Liver (tissue), 9 donors: Measurements from ENCODE around the gene ZDHHC22. TPM values are rescaled to one million over a fixed set of nuclear protein-coding genes. Genes with fewer than 3 reads are reported as not detected.

ENCODE experiments used
- DNase-seq: peaks from one replicate; pipeline ENCODE4 v3.0.0-alpha.2; 2017; ENCODE audit warnings: low spot score
- H3K27ac ChIP-seq, 2 donors: one replicate each; pipeline ENCODE4 v1.7.0; 2013; ENCODE audit warnings: inconsistent platforms in 2 of 2, low read length in 2 of 2, control low read depth in 1 of 2, low read depth in 1 of 2, mild to moderate bottlenecking in 1 of 2
- H3K27me3 ChIP-seq, 4 donors: one replicate each; pipeline versions ENCODE4 v1.6.1 to v1.7.0; 2013; ENCODE audit warnings: low read length in 3 of 4, inconsistent platforms in 1 of 4, mild to moderate bottlenecking in 1 of 4, moderate library complexity in 1 of 4; ENCODE audit not compliant: control insufficient read depth in 4 of 4, insufficient read depth in 4 of 4
- H3K36me3 ChIP-seq, 4 donors: one replicate each; pipeline versions ENCODE4 v1.6.1 to v1.7.0; 2013; ENCODE audit warnings: low read length in 3 of 4, mild to moderate bottlenecking in 3 of 4, low read depth in 1 of 4, moderate library complexity in 1 of 4; ENCODE audit not compliant: control insufficient read depth in 4 of 4, insufficient read depth in 3 of 4
- H3K4me1 ChIP-seq, 4 donors: one replicate each; pipeline versions ENCODE4 v1.6.1 to v1.7.0; 2013; ENCODE audit warnings: low read length in 3 of 4, mild to moderate bottlenecking in 3 of 4, moderate library complexity in 1 of 4; ENCODE audit not compliant: control insufficient read depth in 4 of 4, insufficient read depth in 4 of 4
- H3K4me3 ChIP-seq, 3 donors: one replicate each; pipeline versions ENCODE4 v1.6.1 to v1.7.0; 2013; ENCODE audit warnings: low read length in 3 of 3, control low read depth in 1 of 3, low read depth in 1 of 3, mild to moderate bottlenecking in 1 of 3
- H3K9ac ChIP-seq, 2 donors: one replicate each; pipeline ENCODE4 v1.7.0; 2013; ENCODE audit warnings: low read length in 2 of 2, mild to moderate bottlenecking in 2 of 2, moderate library complexity in 2 of 2, control low read depth in 1 of 2, low read depth in 1 of 2
- H3K9me3 ChIP-seq, 4 donors: one replicate each; pipeline versions ENCODE4 v1.6.1 to v1.7.0; 2013; ENCODE audit warnings: low read length in 3 of 4; ENCODE audit not compliant: control insufficient read depth in 4 of 4
- EGR1 ChIP-seq, 2 donors: IDR thresholded peaks; 2 replicates each; pipeline ENCODE4 v1.6.1; 2016 to 2018; ENCODE audit warnings: antibody characterized with exemption in 2 of 2, low read depth in 2 of 2
- FOXA1 ChIP-seq: IDR thresholded peaks from 2 replicates; pipeline ENCODE4 v1.6.1; 2016; ENCODE audit warnings: antibody characterized with exemption
- FOXA2 ChIP-seq: IDR thresholded peaks from 2 replicates; pipeline ENCODE4 v1.6.1; 2016; ENCODE audit warnings: antibody characterized with exemption
- GABPA ChIP-seq, 2 donors: IDR thresholded peaks in 1 of 2; conservative IDR thresholded peaks in 1 of 2; 2 replicates each; pipeline ENCODE4 v1.6.1; 2016; ENCODE audit warnings: antibody characterized with exemption in 2 of 2, mild to moderate bottlenecking in 1 of 2, moderate library complexity in 1 of 2
- HNF4A ChIP-seq, 2 donors: conservative IDR thresholded peaks; 2 replicates each; pipeline ENCODE4 v1.6.1; 2016; ENCODE audit warnings: antibody characterized with exemption in 2 of 2, mild to moderate bottlenecking in 2 of 2
- HNF4G ChIP-seq: IDR thresholded peaks from 2 replicates; pipeline ENCODE4 v1.6.1; 2016; ENCODE audit warnings: antibody characterized with exemption
- JUND ChIP-seq, 2 donors: IDR thresholded peaks; 2 replicates each; pipeline ENCODE4 v1.6.1; 2016; ENCODE audit warnings: antibody characterized with exemption in 2 of 2
- RAD21 ChIP-seq, 2 donors: IDR thresholded peaks; 2 replicates each; pipeline ENCODE4 v1.6.1; 2016; ENCODE audit warnings: antibody characterized with exemption in 2 of 2, mild to moderate bottlenecking in 2 of 2
- RXRA ChIP-seq, 2 donors: IDR thresholded peaks; 2 replicates each; pipeline ENCODE4 v1.6.1; 2017 to 2018; ENCODE audit warnings: antibody characterized with exemption in 2 of 2, mild to moderate bottlenecking in 1 of 2
- SP1 ChIP-seq: IDR thresholded peaks from 2 replicates; pipeline ENCODE4 v1.6.1; 2018; ENCODE audit warnings: antibody characterized with exemption, mild to moderate bottlenecking
- TAF1 ChIP-seq: conservative IDR thresholded peaks from 2 replicates; pipeline ENCODE4 v1.6.1; 2016; ENCODE audit warnings: antibody characterized with exemption, mild to moderate bottlenecking
- YY1 ChIP-seq: IDR thresholded peaks from 2 replicates; pipeline ENCODE4 v1.6.1; 2016; ENCODE audit warnings: antibody characterized with exemption, mild to moderate bottlenecking
- WGBS: extraction: QIAGEN DNeasy Blood & Tissue Kit; methylation state at CpG from one replicate; pipeline ENCODE4 v1.1.7; 2013; 5-methylcytosine and 5-hydroxymethylcytosine counted together
- polyA plus RNA-seq, 2 donors: library from polyadenylated mRNA; stranded (reverse) in 1 of 2; unstranded in 1 of 2; fragments of 200-250 nt in 1 of 2; fragments of >200 nt in 1 of 2; fragmentation: Nextera tagmentation in 1 of 2; extraction: Ambion mirVana in 1 of 2; gene quantifications; one replicate each; pipeline versions ENCODE4 v1.2.1 to v1.2.3, GENCODE V29; 2013 to 2015
- total RNA-seq, 2 donors: library from RNA; depleted of rRNA; stranded (reverse); fragments of >200 nt; gene quantifications; one replicate each; pipeline ENCODE4 v1.2.3, GENCODE V29; 2014
- TF ChIP-seq, protein P1 (sequence below): IDR thresholded peaks from 2 replicates; pipeline ENCODE4 v1.6.1; 2016; ENCODE audit warnings: antibody characterized with exemption
- TF ChIP-seq, protein P2 (sequence below): IDR thresholded peaks from 2 replicates; pipeline ENCODE4 v1.6.1; 2016; ENCODE audit warnings: antibody characterized with exemption
- TF ChIP-seq, protein P3 (sequence below): IDR thresholded peaks from 2 replicates; pipeline ENCODE4 v1.6.1; 2016; ENCODE audit warnings: antibody characterized with exemption
- TF ChIP-seq, protein P4 (sequence below): fragments of 150-350 bp; IDR thresholded peaks from 2 replicates; pipeline ENCODE4 v1.5.1; 2017; ENCODE audit warnings: improper control_type of control experiment, low read depth, low read length; ENCODE audit not compliant: missing input control
- donor health status: healthy.
- donor health status: healthy.
- donor health status: healthy.
- donor health status: healthy.
- donor health status: healthy.

ZDHHC22 gene
- total and polyA plus RNA-seq, 4 donors = not detected

DNA sequence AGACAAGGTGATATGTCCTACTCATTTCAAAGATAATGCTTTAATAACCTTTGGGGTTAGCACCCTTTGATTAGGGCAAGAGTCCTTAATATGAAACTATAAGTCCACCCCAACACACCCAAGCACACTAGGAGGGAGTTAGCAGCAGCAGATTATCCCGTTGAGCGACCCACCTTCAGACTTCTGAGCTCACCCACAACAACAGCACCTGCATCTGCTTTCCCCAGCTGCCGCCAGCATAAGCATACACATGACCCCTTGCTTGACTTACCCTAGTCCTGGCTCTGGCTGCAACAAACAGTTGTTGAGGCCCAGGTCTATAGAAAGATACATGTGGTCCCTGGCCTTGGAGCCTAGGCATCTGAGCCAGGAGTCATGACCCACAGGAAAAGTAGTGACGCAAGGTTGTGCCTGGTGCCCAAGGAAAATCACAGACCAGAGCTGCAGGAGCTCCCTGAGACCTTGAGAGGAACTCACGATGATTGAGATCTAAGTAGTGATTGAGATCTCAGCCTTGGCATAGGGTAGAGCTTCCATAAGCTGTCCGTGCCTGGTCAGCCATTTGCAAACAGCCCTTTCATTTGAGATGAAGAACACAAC is 19.0 kb downstream of the ZDHHC22 start (continued):
- TF ChIP-seq, protein P1, sequence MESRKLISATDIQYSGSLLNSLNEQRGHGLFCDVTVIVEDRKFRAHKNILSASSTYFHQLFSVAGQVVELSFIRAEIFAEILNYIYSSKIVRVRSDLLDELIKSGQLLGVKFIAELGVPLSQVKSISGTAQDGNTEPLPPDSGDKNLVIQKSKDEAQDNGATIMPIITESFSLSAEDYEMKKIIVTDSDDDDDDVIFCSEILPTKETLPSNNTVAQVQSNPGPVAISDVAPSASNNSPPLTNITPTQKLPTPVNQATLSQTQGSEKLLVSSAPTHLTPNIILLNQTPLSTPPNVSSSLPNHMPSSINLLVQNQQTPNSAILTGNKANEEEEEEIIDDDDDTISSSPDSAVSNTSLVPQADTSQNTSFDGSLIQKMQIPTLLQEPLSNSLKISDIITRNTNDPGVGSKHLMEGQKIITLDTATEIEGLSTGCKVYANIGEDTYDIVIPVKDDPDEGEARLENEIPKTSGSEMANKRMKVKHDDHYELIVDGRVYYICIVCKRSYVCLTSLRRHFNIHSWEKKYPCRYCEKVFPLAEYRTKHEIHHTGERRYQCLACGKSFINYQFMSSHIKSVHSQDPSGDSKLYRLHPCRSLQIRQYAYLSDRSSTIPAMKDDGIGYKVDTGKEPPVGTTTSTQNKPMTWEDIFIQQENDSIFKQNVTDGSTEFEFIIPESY = no peak

DNA sequence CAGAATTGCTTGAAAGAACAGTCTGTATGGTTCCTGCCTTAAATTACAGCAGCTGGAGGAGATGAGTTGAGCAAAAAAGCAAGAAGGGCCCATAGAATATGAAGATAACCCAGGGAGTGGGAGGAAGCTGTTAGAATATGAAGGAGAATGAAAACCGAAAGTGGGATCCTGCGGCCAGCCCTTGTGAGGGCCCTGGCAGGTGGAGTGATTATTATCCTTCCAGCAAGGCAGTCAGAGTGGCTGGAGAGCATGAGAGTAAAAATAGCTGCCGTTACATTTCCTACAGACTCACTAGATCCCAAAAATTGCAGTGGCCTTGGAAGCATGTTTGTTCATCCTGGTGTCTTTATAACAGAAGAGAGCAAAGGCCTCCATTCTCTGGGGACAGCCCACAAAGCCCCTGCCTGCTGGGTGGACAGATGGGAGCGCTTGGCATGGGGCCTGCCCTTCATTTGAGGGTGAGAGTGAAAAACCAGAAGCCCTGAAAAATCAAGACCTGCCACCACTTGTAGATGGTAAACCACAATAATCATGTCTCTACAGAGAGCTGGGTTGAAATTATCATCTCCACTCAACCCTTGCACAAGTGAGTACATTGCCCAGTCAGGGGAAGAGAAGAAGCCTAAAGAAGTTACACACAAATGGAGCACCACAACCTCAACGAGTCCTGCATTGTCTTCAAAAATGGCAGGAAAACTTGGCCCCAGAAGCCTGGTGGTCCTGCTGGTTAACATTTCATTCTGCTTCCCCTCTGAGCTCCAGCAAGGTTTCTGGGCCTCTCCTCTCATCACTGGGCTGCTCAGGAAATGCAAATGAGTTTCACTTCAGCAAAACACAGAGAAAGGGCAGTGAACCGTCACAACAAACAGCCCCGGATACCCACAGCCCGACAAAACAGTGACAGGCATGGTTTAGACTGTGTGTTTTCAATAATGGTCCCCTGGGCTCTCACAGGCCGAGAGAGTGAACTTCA is 20.5 kb downstream of the ZDHHC22 start:
- DNase-seq = no peak
- Histone ChIP-seq H3K9me3 (no peaks in the 10 kb centered on the region), H3K27me3 (no peaks in the 10 kb centered on the region), H3K4me1 (peaks cover 3 to 30% (median 19%) of the 10 kb centered on the region in 4 donors), H3K36me3 (peaks cover 2 to 14% (median 7%) of the 10 kb centered on the region in 4 donors), H3K4me3 (no peak overlapping the region), H3K9ac (no peak overlapping the region), H3K27ac (peak overlapping the region in 1 of 2 donors; percentile 39)
- TF ChIP-seq GABPA (IDR thresholded peaks at IDR 0.05 in 1 of 2, conservative IDR thresholded peaks at IDR 0.05 in 1 of 2) = no peak
- no peak for TF ChIP-seq FOXA1
- TF ChIP-seq HNF4A (conservative IDR thresholded peaks at IDR 0.05) = no peak
- TF ChIP-seq, protein P1 = no peak
- no peak for TF ChIP-seq HNF4G
- TF ChIP-seq YY1 = no peak
- TF ChIP-seq, protein P2, sequence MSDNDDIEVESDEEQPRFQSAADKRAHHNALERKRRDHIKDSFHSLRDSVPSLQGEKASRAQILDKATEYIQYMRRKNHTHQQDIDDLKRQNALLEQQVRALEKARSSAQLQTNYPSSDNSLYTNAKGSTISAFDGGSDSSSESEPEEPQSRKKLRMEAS = no peak
- TF ChIP-seq RXRA (IDR thresholded peaks at IDR 0.05) = no peak
- WGBS = 67% methylated on average over 9 of the region's 9 CpGs

DNA sequence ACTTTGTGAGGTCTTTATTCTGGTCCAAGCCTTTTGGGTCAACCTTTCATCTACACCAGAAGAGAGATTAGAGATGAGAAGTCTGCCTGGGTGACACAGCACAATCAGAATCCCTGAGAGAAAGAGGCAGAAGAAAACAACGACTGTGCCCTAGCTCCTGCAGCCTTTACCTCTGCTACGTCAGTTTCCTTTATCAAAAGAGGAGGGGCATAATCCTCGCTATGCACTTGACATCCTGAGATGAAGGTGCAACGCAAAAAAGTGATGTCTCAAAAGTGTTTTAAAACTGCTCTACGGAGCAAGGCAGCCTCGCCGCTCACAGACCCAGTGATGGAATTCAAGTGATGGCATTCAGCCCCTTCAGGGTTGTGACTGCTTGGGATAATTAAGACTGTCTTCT is 21.7 kb downstream of the ZDHHC22 start:
- Histone ChIP-seq H3K9me3 (no peaks in the 10 kb centered on the region), H3K4me3 (no peak overlapping the region), H3K27me3 (no peaks in the 10 kb centered on the region), H3K27ac (no peak overlapping the region), H3K36me3 (peaks cover 2 to 17% (median 9%) of the 10 kb centered on the region in 4 donors), H3K9ac (no peak overlapping the region), H3K4me1 (peaks cover 0 to 18% (median 15%) of the 10 kb centered on the region in 4 donors)
- no peak for DNase-seq
- WGBS = 96% methylated on average over 7 of the region's 7 CpGs
- TF ChIP-seq, protein P1 = no peak
- TF ChIP-seq, protein P3, sequence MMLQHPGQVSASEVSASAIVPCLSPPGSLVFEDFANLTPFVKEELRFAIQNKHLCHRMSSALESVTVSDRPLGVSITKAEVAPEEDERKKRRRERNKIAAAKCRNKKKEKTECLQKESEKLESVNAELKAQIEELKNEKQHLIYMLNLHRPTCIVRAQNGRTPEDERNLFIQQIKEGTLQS = no peak
- TF ChIP-seq JUND (IDR thresholded peaks at IDR 0.05) = no peak
- no peak for TF ChIP-seq HNF4G
- TF ChIP-seq, protein P2 = no peak
- TF ChIP-seq GABPA (IDR thresholded peaks at IDR 0.05 in 1 of 2, conservative IDR thresholded peaks at IDR 0.05 in 1 of 2) = no peak
- no peak for TF ChIP-seq RAD21 (IDR thresholded peaks at IDR 0.05)
- TF ChIP-seq EGR1 (IDR thresholded peaks at IDR 0.05; ENCODE audit: low read depth in 2 of 2) = no peak
- no peak for TF ChIP-seq RXRA (IDR thresholded peaks at IDR 0.05)
- TF ChIP-seq HNF4A (conservative IDR thresholded peaks at IDR 0.05) = no peak
- TF ChIP-seq, protein P4, sequence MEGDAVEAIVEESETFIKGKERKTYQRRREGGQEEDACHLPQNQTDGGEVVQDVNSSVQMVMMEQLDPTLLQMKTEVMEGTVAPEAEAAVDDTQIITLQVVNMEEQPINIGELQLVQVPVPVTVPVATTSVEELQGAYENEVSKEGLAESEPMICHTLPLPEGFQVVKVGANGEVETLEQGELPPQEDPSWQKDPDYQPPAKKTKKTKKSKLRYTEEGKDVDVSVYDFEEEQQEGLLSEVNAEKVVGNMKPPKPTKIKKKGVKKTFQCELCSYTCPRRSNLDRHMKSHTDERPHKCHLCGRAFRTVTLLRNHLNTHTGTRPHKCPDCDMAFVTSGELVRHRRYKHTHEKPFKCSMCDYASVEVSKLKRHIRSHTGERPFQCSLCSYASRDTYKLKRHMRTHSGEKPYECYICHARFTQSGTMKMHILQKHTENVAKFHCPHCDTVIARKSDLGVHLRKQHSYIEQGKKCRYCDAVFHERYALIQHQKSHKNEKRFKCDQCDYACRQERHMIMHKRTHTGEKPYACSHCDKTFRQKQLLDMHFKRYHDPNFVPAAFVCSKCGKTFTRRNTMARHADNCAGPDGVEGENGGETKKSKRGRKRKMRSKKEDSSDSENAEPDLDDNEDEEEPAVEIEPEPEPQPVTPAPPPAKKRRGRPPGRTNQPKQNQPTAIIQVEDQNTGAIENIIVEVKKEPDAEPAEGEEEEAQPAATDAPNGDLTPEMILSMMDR = no peak
- TF ChIP-seq FOXA1 = no peak
- no peak for TF ChIP-seq TAF1
- no peak for TF ChIP-seq SP1
- no peak for TF ChIP-seq FOXA2
- no peak for TF ChIP-seq YY1
